GM13977 (cell line): ENCODE data around the gene LIMS2.

Source experiments
- DNase-seq: peaks from one replicate; pipeline ENCODE4 v3.0.0; 2012; ENCODE audit warnings: low spot score
- CTCF ChIP-seq: IDR thresholded peaks from 2 replicates; pipeline ENCODE4 v1.5.1; 2012; ENCODE audit warnings: mild to moderate bottlenecking, control low read depth; ENCODE audit not compliant: insufficient read depth; ENCODE audit errors: extremely low read depth, missing control alignments
- in situ Hi-C: fragments of 300-500 bp; cut with MboI; formaldehyde crosslinking; loops from one replicate; pipeline ENCODE4 v1.12.0; 2022; ENCODE audit warnings: low sequenced_read_pairs, low pct_unique_long_range_greater_than_20kb, mixed read lengths, inconsistent platforms; ENCODE audit not compliant: unreplicated experiment

Gene LIMS2

GRCh38 chr2:127718271-127718670 is 42.9 kb upstream of the LIMS2 start:
- in situ Hi-C loops, result no loop called here

GRCh38 chr2:127715778-127716449 is 40.6 kb upstream of the LIMS2 start:
- in situ Hi-C loops, result no loop called here
- TF ChIP-seq CTCF, result no peak
- DNase-seq, result no peak

More at GRCh38 chr2:127718271-127718670, 42.9 kb upstream of the LIMS2 start:
- DNase-seq, result no peak
- no peak for TF ChIP-seq CTCF

DNA sequence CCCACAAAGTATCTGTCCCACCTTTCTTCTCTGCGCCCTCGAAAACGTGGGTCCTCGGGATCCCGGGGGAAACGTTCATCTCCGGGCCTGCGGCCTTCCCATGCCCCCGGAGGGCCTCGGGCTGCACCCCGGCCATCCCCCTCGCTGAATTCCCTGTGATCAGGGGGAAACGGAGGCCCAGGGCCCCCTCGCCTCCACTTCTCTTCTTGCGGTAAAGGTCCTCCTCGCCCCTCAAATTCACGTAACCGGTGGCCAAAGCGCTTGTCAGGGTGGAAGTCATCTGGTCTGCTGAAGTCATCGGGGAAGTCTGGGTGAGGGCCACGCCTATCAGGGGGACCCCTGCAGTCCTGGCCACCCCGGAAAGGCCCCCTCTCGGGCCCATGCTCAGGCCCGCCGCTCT is 38.2 kb upstream of the LIMS2 start:
- in situ Hi-C loops, result no loop called here
- DNase-seq, result no peak
- no peak for TF ChIP-seq CTCF

DNA sequence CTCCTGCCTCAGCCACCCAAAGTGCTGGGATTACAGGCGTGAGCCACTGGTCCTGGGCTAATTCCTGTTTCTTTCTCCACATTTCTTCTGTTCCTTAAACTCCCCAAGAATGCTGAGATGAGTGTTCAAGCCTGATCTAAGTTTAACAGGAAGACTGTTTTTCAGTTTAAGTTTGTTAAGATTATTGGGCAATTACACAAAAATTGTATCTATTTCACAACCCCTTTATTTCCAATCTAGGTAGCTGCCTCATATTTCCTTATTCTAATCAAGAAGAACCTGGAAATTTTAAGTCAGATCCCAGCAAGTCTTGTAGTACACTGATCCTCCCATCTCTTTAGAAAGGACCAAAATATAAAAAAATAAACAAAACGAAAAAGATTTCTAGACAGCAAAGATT is 37.7 kb upstream of the LIMS2 start:
- in situ Hi-C loops, result no loop called here
- no peak for TF ChIP-seq CTCF
- DNase-seq, result no peak

GRCh38 chr2:127709336-127709735 is 34.0 kb upstream of the LIMS2 start:
- in situ Hi-C loops, result no loop called here
- no peak for DNase-seq

DNA sequence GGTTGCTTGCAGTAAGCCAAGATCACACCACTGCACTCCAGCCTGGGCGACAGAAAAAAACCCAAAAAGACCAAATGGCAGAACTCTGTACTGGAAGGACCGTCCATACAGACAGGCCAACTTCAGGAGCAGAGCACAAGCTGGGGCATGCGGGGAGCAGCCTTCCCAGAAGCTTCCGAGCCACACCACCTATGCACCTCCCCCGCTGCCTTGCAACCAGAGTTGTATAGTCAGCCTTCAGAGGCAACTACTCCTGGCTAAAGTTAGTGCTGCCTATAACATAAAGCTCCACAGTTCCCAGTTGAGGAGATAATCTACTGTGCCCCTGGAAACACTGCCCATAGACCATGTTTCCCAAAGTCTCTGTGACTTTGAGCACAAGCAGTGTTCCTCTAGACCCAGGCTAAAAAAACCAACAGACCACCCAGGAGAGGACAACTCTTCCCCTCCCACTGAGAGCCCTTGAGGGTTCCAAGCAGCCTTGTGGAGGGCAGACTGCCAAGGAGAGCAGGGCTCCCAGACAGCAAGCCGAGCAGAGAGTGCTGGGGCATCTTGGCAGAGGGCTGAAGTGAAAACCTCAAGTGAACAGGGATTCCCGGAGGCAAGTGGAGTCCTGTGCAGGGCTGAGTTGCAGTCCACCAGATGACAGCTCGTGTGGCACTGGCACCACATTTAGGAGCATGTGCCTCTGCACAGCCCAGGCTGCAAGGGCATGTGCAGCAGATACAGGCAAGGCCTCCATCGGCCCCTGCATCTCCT is 32.7 kb upstream of the LIMS2 start:
- in situ Hi-C loops, result no loop called here
- no peak for TF ChIP-seq CTCF

More at GRCh38 chr2:127709336-127709735, 34.0 kb upstream of the LIMS2 start:
- TF ChIP-seq CTCF, result no peak

More for the DNA sequence above, 32.7 kb upstream of the LIMS2 start:
- DNase-seq, result no peak
